ENCODE data around the gene ZFYVE16. TPM values are rescaled to one million over a fixed set of nuclear protein-coding genes. Genes with fewer than 3 reads are reported as not detected.
"Not testable (repeated sequence)": the region's sequence is repeated elsewhere in the genome, so short reads cannot be mapped to it uniquely, and the experiment has no call there.

The ZFYVE16 gene
- total and polyA plus RNA-seq, 2 experiments from 2014 or later: 15.8 to 19.0 TPM

GRCh38 chr5:80466669-80467485 lies 59.0 kb downstream of the ZFYVE16 start:
- no peak overlapping the region for H3K27ac ChIP-seq
- no peak overlapping the region for H3K4me3 ChIP-seq
- WGBS, 2 experiments (ENCODE audit: low coverage in 1 of 2, low lambda C conversion rate in 2 of 2, missing lambda C conversion rate in 2 of 2): 71 to 75% methylated on average over 4 of the region's 4 CpGs
- peaks cover 23% of the 10 kb centered on the region for H3K36me3 ChIP-seq (ENCODE audit: low read depth)
- H3K27me3 ChIP-seq (replicated peaks; ENCODE audit: insufficient read depth): no peaks in the 10 kb centered on the region
- peaks cover 4% of the 10 kb centered on the region; the same call in 1 of the 2 replicates for H3K4me1 ChIP-seq (ENCODE audit: insufficient read depth)
- in situ Hi-C loops (cut with MboI): no loop called here
- no peak overlapping the region for H2AFZ ChIP-seq
- H4K20me1 ChIP-seq (ENCODE audit: insufficient read depth): no peaks in the 10 kb centered on the region
- no peaks in the 10 kb centered on the region for H3K79me2 ChIP-seq (ENCODE audit: insufficient read depth)
- no peak overlapping the region for H3K9ac ChIP-seq
- H3K9me3 ChIP-seq (ENCODE audit: low read depth): no peaks in the 10 kb centered on the region
- TF ChIP-seq EZH2 (IDR thresholded peaks at IDR 0.05; ENCODE audit: insufficient read depth, poor library complexity, severe bottlenecking) (no peak), EZH2phosphoT487 (IDR thresholded peaks at IDR 0.05; ENCODE audit: insufficient read depth, low read depth) (no peak)
- no peaks in the 10 kb centered on the region for H3K9me2 ChIP-seq (ENCODE audit: insufficient read depth)
- no peak overlapping the region for H3K4me2 ChIP-seq (ENCODE audit: unreplicated experiment)
- DNase-seq: peak; percentile 65
- peaks cover 9% of the 10 kb centered on the region; the same call in 1 of the 2 replicates for H3F3A ChIP-seq (ENCODE audit: insufficient read depth)

- Histone ChIP-seq H3K9me2 (ENCODE audit: insufficient read depth) (no peaks in the 10 kb centered on the region), H3K36me3 (ENCODE audit: low read depth) (peaks cover 23% of the 10 kb centered on the region), H3K27ac (no peak overlapping the region), H4K20me1 (ENCODE audit: insufficient read depth) (no peaks in the 10 kb centered on the region), H3K9me3 (ENCODE audit: low read depth) (no peaks in the 10 kb centered on the region), H3K27me3 (replicated peaks; ENCODE audit: insufficient read depth) (no peaks in the 10 kb centered on the region), H3K4me1 (ENCODE audit: insufficient read depth) (peaks cover 4% of the 10 kb centered on the region; the same call in 1 of the 2 replicates), H3K9ac (no peak overlapping the region), H3K79me2 (ENCODE audit: insufficient read depth) (no peaks in the 10 kb centered on the region), H2AFZ (no peak overlapping the region), H3K4me2 (ENCODE audit: unreplicated experiment) (no peak overlapping the region), H3F3A (ENCODE audit: insufficient read depth) (peaks cover 9% of the 10 kb centered on the region; the same call in 1 of the 2 replicates), H3K4me3 (no peak overlapping the region)
- in situ Hi-C loops (cut with MboI): no loop called here
- 89 to 98% methylated on average over 1 of the region's 1 CpG for WGBS, 2 experiments (ENCODE audit: low coverage in 1 of 2, low lambda C conversion rate in 2 of 2, missing lambda C conversion rate in 2 of 2)
- DNase-seq: no peak
- TF ChIP-seq EZH2 (IDR thresholded peaks at IDR 0.05; ENCODE audit: insufficient read depth, poor library complexity, severe bottlenecking) (no peak), EZH2phosphoT487 (IDR thresholded peaks at IDR 0.05; ENCODE audit: insufficient read depth, low read depth) (no peak)
These were observed 60.3 kb downstream of the ZFYVE16 start for GRCh38 chr5:80468131-80468530.

- H2AFZ ChIP-seq; DNase-seq; H3K9me3 ChIP-seq (ENCODE audit: low read depth); H3K27ac ChIP-seq; H4K20me1 ChIP-seq (ENCODE audit: insufficient read depth); H3K9me2 ChIP-seq (ENCODE audit: insufficient read depth); H3K4me3 ChIP-seq; H3F3A ChIP-seq (ENCODE audit: insufficient read depth); H3K4me2 ChIP-seq (ENCODE audit: unreplicated experiment); in situ Hi-C loops (cut with MboI); H3K9ac ChIP-seq; H3K79me2 ChIP-seq (ENCODE audit: insufficient read depth); H3K27me3 ChIP-seq (replicated peaks; ENCODE audit: insufficient read depth); H3K4me1 ChIP-seq (ENCODE audit: insufficient read depth): not testable (repeated sequence)
- 100% methylated on average over 2 of the region's 2 CpGs; no CpG with 5 or more reads in 1 of the 2 experiments for WGBS, 2 experiments (ENCODE audit: low coverage in 1 of 2, low lambda C conversion rate in 2 of 2, missing lambda C conversion rate in 2 of 2)
- H3K36me3 ChIP-seq (ENCODE audit: low read depth): peaks cover 38% of the 10 kb centered on the region
These were observed 62.8 kb downstream of the ZFYVE16 start for GRCh38 chr5:80470631-80471030.

- 95 to 100% methylated on average over 2 of the region's 2 CpGs for WGBS, 2 experiments (ENCODE audit: low coverage in 1 of 2, low lambda C conversion rate in 2 of 2, missing lambda C conversion rate in 2 of 2)
- Histone ChIP-seq H3K36me3 (ENCODE audit: low read depth) (peaks cover 37% of the 10 kb centered on the region), H3F3A (ENCODE audit: insufficient read depth) (no peaks in the 10 kb centered on the region), H3K9me3 (ENCODE audit: low read depth) (no peaks in the 10 kb centered on the region), H4K20me1 (ENCODE audit: insufficient read depth) (no peaks in the 10 kb centered on the region), H3K4me3 (no peak overlapping the region), H3K27ac (no peak overlapping the region), H2AFZ (no peak overlapping the region), H3K4me2 (ENCODE audit: unreplicated experiment) (no peak overlapping the region), H3K9me2 (ENCODE audit: insufficient read depth) (no peaks in the 10 kb centered on the region), H3K4me1 (ENCODE audit: insufficient read depth) (no peaks in the 10 kb centered on the region), H3K9ac (no peak overlapping the region), H3K27me3 (replicated peaks; ENCODE audit: insufficient read depth) (no peaks in the 10 kb centered on the region), H3K79me2 (ENCODE audit: insufficient read depth) (no peaks in the 10 kb centered on the region)
- no peak for DNase-seq
- in situ Hi-C loops (cut with MboI): no loop called here
- TF ChIP-seq EZH2 (IDR thresholded peaks at IDR 0.05; ENCODE audit: insufficient read depth, poor library complexity, severe bottlenecking) (no peak), EZH2phosphoT487 (IDR thresholded peaks at IDR 0.05; ENCODE audit: insufficient read depth, low read depth) (no peak)
These were observed 67.1 kb downstream of the ZFYVE16 start for GRCh38 chr5:80474929-80475328.
